GM21737 (cell line): ENCODE measurements around the gene CACNA1I.

ENCODE experiments used
- ATAC-seq: cut with Tn5 transposase; IDR thresholded peaks from one replicate; pipeline ENCODE4 v1.9.1; 2021; ENCODE audit warnings: mild to moderate bottlenecking, moderate library complexity; ENCODE audit not compliant: unreplicated experiment

Gene CACNA1I

DNA sequence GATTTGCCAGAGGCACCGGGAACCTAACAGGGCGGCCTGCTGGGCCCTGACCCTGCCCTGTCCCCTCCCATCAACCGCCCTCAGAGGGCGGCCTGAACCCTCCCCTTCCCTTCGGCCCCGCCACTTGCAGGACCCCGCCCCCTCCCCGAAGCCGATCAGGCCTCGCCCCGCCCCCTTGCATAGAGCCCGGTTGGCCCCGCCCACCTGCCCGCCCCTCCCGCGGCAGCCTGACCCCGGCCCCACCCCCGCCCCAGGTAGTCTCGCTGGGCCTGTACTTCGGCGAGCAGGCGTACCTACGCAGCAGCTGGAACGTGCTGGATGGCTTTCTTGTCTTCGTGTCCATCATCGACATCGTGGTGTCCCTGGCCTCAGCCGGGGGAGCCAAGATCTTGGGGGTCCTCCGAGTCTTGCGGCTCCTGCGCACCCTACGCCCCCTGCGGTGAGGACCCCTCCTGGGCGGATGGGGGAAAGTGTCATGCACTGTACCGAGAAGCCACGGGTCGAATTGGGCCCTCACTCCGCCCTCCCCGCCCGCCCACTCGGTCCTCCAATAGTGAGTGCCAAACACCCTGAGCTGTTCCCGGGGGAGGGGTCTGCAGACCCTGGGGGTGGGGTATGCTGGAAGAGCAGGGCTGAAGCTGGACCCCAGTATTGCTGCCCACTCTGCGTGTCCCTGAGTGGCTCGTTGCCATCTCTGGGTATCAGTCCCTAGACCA, 94.1 kb downstream of the CACNA1I start:
- ATAC-seq: no peak

DNA sequence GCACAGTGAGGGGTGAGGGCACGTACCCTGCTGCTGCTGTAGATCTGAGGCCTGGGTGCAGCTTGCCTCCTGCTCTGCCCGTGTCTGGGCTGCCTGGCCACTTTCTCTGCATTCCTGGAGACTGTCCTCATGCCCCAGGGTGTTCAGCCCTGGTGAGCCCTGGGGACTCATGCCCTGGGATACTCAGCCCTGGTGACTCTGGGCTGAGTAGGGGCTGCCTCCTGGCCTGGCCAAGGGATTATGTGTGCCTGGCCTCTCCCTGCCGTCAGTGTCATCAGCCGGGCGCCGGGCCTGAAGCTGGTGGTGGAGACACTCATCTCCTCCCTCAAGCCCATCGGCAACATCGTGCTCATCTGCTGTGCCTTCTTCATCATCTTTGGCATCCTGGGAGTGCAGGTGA, 94.7 kb downstream of the CACNA1I start:
- ATAC-seq: no peak

- no peak for ATAC-seq
Measured at GRCh38 chr22:39665661-39666431, 95.3 kb downstream of the CACNA1I start.

DNA sequence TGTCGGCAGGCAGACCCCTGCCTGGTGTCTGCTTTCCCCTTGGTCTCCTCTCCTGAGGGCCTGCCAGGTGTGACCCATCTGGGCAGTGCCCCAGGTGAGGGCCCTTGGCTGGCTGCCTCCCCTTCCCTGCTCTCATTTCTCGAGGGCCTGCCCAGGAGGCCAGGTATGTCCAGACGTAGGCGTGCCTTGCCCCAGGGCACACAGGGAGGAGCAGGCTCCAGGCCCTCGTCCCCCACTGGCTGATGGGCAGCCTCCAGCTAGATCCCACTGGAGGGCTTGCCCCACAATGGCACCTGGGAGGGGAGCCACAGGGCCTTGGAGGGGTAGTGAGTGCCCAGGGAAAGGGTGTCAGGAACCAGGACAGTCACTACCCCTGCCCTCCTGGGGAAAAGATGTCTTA, 95.9 kb downstream of the CACNA1I start:
- no peak for ATAC-seq

DNA sequence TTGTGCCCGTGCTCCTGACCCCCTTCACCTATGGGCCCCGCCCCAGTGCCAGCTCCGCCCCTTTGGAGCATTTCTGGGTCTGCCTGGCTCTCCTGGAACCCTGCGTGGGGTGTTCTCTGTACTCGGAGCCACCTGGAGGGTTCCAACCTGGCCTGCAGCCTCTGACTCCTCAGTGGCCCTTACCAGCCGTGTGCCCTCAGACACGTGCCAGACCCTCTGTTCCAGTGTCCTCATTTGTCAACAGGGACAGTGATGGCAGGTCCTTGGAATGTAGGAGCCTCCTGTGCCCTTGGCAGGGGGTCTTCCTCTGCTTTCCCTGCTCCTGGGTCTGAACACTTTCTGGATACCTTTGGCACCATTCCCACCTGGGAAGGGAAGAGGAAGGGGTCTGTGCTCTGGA, 96.4 kb downstream of the CACNA1I start:
- ATAC-seq: no peak

- ATAC-seq: no peak
Measured at GRCh38 chr22:39669432-39669831, 98.9 kb downstream of the CACNA1I start.

DNA sequence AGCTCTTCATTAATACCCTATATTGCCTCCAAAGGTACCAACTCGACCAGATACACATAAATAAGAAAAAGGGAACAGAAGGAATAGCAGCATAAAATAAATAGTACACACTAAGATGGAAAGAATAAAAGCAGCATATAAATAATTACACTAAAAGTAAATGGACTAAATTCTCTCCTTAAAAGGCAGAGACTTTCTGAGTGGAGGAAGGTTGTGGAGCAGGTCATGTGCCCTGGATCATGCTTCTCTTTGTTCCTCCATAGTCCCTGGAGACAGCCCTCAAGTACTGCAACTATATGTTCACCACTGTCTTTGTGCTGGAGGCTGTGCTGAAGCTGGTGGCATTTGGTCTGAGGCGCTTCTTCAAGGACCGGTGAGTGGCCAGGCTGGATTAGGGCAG, 101.4 kb downstream of the CACNA1I start:
- no peak for ATAC-seq

GRCh38 chr22:39674536-39674935, 104.0 kb downstream of the CACNA1I start:
- ATAC-seq: no peak

- no peak for ATAC-seq
Measured at GRCh38 chr22:39675947-39676346, 105.4 kb downstream of the CACNA1I start.

- no peak for ATAC-seq
Measured at GRCh38 chr22:39677967-39678366, 107.4 kb downstream of the CACNA1I start.

DNA sequence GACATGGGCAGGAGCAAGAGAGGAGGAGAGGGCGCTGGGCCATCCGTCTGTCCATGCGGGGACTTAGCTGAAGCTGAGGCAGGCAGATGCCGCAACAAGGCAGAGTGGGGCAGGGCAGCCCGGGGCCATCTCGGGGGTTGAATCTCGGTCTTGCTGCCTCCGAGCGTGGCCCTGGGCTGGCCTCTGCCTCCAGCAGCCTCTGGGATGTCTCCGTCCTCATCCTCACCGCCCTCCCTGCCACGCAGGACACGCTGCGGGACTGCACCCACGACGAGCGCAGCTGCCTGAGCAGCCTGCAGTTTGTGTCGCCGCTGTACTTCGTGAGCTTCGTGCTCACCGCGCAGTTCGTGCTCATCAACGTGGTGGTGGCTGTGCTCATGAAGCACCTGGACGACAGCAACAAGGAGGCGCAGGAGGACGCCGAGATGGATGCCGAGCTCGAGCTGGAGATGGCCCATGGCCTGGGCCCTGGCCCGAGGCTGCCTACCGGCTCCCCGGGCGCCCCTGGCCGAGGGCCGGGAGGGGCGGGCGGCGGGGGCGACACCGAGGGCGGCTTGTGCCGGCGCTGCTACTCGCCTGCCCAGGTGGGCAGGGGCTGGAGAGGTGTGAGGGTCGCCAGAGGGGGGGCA, 108.4 kb downstream of the CACNA1I start:
- no peak for ATAC-seq

DNA sequence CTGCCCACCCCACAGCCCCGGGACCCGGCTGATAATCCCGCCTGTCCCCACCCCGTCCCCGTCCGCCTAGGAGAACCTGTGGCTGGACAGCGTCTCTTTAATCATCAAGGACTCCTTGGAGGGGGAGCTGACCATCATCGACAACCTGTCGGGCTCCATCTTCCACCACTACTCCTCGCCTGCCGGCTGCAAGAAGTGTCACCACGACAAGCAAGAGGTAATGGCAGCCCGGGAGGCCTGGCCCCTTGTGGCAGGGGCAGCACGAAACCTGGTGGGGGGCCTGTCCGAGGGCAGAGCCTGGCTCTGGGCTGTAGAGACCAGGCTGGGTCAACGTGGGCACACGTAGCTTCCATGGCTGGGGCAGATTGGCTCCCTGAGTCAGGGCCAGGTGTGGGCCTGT, 109.1 kb downstream of the CACNA1I start:
- no peak for ATAC-seq

- ATAC-seq: no peak
Measured at GRCh38 chr22:39680486-39680885, 109.9 kb downstream of the CACNA1I start.

GRCh38 chr22:39681038-39681861, 110.7 kb downstream of the CACNA1I start:
- ATAC-seq: no peak

GRCh38 chr22:39682994-39683393, 112.4 kb downstream of the CACNA1I start:
- no peak for ATAC-seq

GRCh38 chr22:39683639-39684038, 113.1 kb downstream of the CACNA1I start:
- no peak for ATAC-seq

DNA sequence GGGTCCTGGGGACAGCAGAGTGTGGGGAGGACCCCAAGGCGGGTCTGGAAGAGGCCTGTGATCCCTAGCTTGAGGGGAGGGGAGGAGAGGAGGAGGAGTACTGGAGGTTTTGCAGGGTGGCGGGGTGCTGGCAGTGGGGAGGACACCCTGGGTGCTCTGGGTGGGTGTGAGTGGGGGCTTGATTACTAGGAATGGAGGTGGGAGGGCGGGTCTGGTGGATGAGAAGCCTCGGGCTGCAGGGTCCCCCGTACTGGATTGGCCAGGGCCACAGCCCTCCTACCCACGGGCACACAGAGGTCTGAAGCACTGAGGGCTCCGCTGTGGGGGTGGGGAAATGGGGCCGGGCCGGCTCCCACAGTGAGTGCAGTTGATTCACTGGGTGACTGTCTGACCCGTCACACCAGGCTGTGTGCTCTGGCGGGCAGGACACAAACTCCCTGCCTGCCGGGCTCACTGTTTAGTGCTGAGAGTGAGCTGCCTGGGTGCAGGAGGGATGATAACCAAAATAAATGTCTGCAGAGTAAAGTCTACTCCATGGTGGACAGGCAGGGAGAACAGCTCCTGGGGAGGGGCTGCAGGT, 114.2 kb downstream of the CACNA1I start:
- no peak for ATAC-seq

DNA sequence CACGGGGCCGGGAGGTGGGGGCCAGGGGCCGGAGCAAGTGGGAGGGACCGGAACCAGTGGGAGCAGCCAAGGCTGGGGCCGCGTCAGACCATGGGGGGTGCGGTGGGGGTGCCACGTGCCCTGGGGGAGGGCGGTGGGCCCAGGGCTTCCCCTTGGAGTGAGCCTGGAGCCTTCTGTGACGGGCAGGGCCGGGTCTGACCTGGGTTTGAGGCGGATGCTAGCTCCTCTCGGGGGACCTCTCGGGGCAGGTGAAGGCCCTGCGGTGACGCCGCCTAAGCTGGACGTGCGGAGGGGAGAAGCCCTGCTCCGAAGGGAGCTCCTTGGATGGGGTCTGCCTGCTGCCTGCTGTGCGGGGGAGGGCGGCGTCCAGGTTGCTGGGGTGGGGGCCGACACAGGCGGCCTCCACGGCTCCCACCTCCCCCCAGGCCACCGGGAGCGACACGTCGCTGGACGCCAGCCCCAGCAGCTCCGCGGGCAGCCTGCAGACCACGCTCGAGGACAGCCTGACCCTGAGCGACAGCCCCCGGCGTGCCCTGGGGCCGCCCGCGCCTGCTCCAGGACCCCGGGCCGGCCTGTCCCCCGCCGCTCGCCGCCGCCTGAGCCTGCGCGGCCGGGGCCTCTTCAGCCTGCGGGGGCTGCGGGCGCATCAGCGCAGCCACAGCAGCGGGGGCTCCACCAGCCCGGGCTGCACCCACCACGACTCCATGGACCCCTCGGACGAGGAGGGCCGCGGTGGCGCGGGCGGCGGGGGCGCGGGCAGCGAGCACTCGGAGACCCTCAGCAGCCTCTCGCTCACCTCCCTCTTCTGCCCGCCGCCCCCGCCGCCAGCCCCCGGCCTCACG, 115.0 kb downstream of the CACNA1I start:
- ATAC-seq: no peak

DNA sequence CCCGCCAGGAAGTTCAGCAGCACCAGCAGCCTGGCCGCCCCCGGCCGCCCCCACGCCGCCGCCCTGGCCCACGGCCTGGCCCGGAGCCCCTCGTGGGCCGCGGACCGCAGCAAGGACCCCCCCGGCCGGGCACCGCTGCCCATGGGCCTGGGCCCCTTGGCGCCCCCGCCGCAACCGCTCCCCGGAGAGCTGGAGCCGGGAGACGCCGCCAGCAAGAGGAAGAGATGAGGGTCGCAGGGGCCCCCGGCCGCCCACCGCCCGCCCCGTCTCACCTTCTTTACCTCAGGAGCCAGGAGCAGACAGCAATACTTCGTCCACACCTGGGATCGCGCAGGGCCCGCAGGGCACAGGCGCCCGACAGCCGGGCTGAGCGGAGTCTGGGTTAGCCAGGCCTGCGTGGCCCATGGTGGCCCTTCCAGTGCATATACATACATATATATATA, 115.6 kb downstream of the CACNA1I start:
- no peak for ATAC-seq
